ENCODE data around the gene NDST1. TPM values are rescaled to one million over a fixed set of nuclear protein-coding genes. Genes with fewer than 3 reads are reported as not detected.

Gene NDST1
- total RNA-seq, 1 experiment from 2014 or later: 33.1 TPM

GRCh38 chr5:150603491-150603890, 95.6 kb downstream of the NDST1 start:
- CTCF ChIA-PET: no interaction called here
- DNase-seq (ENCODE audit: low read depth, low spot score) (no peak), ATAC-seq (no peak)
- TF ChIP-seq EZH2phosphoT487 (IDR thresholded peaks at IDR 0.05; ENCODE audit: borderline replicate concordance) (no peak), TCF7L2 (IDR thresholded peaks at IDR 0.05; ENCODE audit: borderline replicate concordance, extremely low read depth, insufficient read depth, insufficient read length) (no peak), YY1 (IDR thresholded peaks at IDR 0.05; ENCODE audit: extremely low read depth, insufficient replicate concordance, low read depth, low read length) (no peak), ATF3 (IDR thresholded peaks at IDR 0.05) (no peak), SIN3A (IDR thresholded peaks at IDR 0.05; ENCODE audit: low read depth) (no peak), ZBTB33 (IDR thresholded peaks at IDR 0.05; ENCODE audit: extremely low read depth, insufficient replicate concordance, low read length) (no peak), RAD21 (IDR thresholded peaks at IDR 0.05; ENCODE audit: low read depth) (no peak), CBX3 (IDR thresholded peaks at IDR 0.05; ENCODE audit: low read depth) (no peak), REST (IDR thresholded peaks at IDR 0.05; ENCODE audit: low read depth) (no peak), SP1 (IDR thresholded peaks at IDR 0.05; ENCODE audit: low read depth) (no peak), ZNF274 (IDR thresholded peaks at IDR 0.05; ENCODE audit: low read depth, low read length) (no peak), ELF1 (IDR thresholded peaks at IDR 0.05; ENCODE audit: borderline replicate concordance, low read depth) (no peak), MAX (IDR thresholded peaks at IDR 0.05) (no peak)
- H3K9me3 ChIP-seq (ENCODE audit: control insufficient read depth in 1 of 2, insufficient read depth in 1 of 2, low read depth in 1 of 2, low read length in 2 of 2): no peaks in the 10 kb centered on the region
- H3K4me1 ChIP-seq (ENCODE audit: control insufficient read depth in 1 of 2, insufficient read depth in 2 of 2, low read length in 2 of 2): peaks cover 0 to 5% of the 10 kb centered on the region in 2 experiments; a peak in 2 of 4 replicates
- no peaks in the 10 kb centered on the region for H3K27me3 ChIP-seq (ENCODE audit: insufficient read depth, low read length)
- H3K4me3 ChIP-seq (replicated peaks in 1 of 2; ENCODE audit: low read depth in 1 of 2, low read length in 2 of 2): no peak overlapping the region
- POLR2A ChIA-PET: no interaction called here
- H3K79me2 ChIP-seq (ENCODE audit: insufficient read depth, low read length): no peaks in the 10 kb centered on the region
- intact Hi-C loops (cut with micrococcal nuclease): no loop called here
- no peaks in the 10 kb centered on the region for H4K20me1 ChIP-seq (ENCODE audit: insufficient read depth)
- no peak overlapping the region for H2AFZ ChIP-seq (ENCODE audit: low read depth, low read length, poor library complexity, severe bottlenecking)
- H3K9me2 ChIP-seq (ENCODE audit: insufficient read depth): no peaks in the 10 kb centered on the region
- RAD21 ChIA-PET (ENCODE audit: low non-redundant PET in 1 of 2, low total read pairs in 2 of 2, uncharacterized antibody in 2 of 2, unreplicated experiment in 2 of 2): no interaction called here
- H3K36me3 ChIP-seq (ENCODE audit: control insufficient read depth in 1 of 2, insufficient read depth in 2 of 2, low read length in 2 of 2): no peaks in the 10 kb centered on the region
- H3K27ac ChIP-seq (ENCODE audit: low read depth, low read length): no peak overlapping the region
- H3K9ac ChIP-seq (ENCODE audit: low read length): no peak overlapping the region
- no TSS peak for BruUV-seq (replicated peaks)
- no peak overlapping the region for H3K4me2 ChIP-seq (ENCODE audit: low read length)
